ENCODE measurements around the gene HTATIP2. TPM values are rescaled to one million over a fixed set of nuclear protein-coding genes. Genes with fewer than 3 reads are reported as not detected.

HTATIP2 gene
- total and polyA plus RNA-seq, 2 experiments from 2014 or later: 45.0 to 57.5 TPM

GRCh38 chr11:20407344-20407743 lies 43.8 kb downstream of the HTATIP2 start:
- ATAC-seq: no peak

More at GRCh38 chr11:20407344-20407743, 43.8 kb downstream of the HTATIP2 start:
- Histone ChIP-seq H3K4me1 (ENCODE audit: insufficient read depth) (no peaks in the 10 kb centered on the region), H3F3A (replicated peaks; ENCODE audit: low read depth) (no peaks in the 10 kb centered on the region), H3K27me3 (ENCODE audit: insufficient read depth) (no peaks in the 10 kb centered on the region), H3K79me2 (replicated peaks; ENCODE audit: insufficient read depth) (no peaks in the 10 kb centered on the region), H4K20me1 (replicated peaks; ENCODE audit: insufficient read depth) (no peaks in the 10 kb centered on the region), H2AFZ (no peak overlapping the region), H3K4me2 (no peak overlapping the region), H3K9me2 (ENCODE audit: insufficient read depth) (no peaks in the 10 kb centered on the region), H3K4me3 (no peak overlapping the region), H3K36me3 (ENCODE audit: insufficient read depth) (peaks cover 8% of the 10 kb centered on the region; the same call in 1 of the 2 replicates), H3K27ac (ENCODE audit: low read depth) (no peak overlapping the region)
- H3K4me3 Mint-ChIP-seq: no peak overlapping the region
- H3K9me3 Mint-ChIP-seq: no peaks in the 10 kb centered on the region
- no peak for DNase-seq (ENCODE audit: low spot score)
- no peak for TF ChIP-seq JUNB (IDR thresholded peaks at IDR 0.05; ENCODE audit: unreplicated experiment)
- TF ChIP-seq, protein P1, sequence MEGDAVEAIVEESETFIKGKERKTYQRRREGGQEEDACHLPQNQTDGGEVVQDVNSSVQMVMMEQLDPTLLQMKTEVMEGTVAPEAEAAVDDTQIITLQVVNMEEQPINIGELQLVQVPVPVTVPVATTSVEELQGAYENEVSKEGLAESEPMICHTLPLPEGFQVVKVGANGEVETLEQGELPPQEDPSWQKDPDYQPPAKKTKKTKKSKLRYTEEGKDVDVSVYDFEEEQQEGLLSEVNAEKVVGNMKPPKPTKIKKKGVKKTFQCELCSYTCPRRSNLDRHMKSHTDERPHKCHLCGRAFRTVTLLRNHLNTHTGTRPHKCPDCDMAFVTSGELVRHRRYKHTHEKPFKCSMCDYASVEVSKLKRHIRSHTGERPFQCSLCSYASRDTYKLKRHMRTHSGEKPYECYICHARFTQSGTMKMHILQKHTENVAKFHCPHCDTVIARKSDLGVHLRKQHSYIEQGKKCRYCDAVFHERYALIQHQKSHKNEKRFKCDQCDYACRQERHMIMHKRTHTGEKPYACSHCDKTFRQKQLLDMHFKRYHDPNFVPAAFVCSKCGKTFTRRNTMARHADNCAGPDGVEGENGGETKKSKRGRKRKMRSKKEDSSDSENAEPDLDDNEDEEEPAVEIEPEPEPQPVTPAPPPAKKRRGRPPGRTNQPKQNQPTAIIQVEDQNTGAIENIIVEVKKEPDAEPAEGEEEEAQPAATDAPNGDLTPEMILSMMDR (conservative IDR thresholded peaks at IDR 0.05; ENCODE audit: low read depth in 2 of 2): no peak
- no peak for TF ChIP-seq NANOG (IDR thresholded peaks at IDR 0.05; ENCODE audit: borderline replicate concordance)
- TF ChIP-seq ZNF114 (CRISPR knock-in tag; IDR thresholded peaks at IDR 0.05): no peak
- TF ChIP-seq ZNF331 (CRISPR knock-in tag; IDR thresholded peaks at IDR 0.05; ENCODE audit: low read depth): no peak
- TF ChIP-seq POLR2AphosphoS5 (IDR thresholded peaks at IDR 0.05; ENCODE audit: low read depth): no peak
- TF ChIP-seq ZNF462 (CRISPR knock-in tag; IDR thresholded peaks at IDR 0.05): no peak
- no peak for TF ChIP-seq EZH2 (IDR thresholded peaks at IDR 0.05; ENCODE audit: low read depth, unreplicated experiment)
- TF ChIP-seq STAT1 (IDR thresholded peaks at IDR 0.05; ENCODE audit: unreplicated experiment): no peak
- TF ChIP-seq, protein P2, sequence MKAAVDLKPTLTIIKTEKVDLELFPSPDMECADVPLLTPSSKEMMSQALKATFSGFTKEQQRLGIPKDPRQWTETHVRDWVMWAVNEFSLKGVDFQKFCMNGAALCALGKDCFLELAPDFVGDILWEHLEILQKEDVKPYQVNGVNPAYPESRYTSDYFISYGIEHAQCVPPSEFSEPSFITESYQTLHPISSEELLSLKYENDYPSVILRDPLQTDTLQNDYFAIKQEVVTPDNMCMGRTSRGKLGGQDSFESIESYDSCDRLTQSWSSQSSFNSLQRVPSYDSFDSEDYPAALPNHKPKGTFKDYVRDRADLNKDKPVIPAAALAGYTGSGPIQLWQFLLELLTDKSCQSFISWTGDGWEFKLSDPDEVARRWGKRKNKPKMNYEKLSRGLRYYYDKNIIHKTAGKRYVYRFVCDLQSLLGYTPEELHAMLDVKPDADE (IDR thresholded peaks at IDR 0.05): no peak
- TF ChIP-seq REST (IDR thresholded peaks at IDR 0.05; ENCODE audit: unreplicated experiment): no peak
- no peak for TF ChIP-seq CREB1 (CRISPR knock-in tag; IDR thresholded peaks at IDR 0.05; ENCODE audit: low read depth)
- TF ChIP-seq EZH2phosphoT487 (IDR thresholded peaks at IDR 0.05; ENCODE audit: unreplicated experiment): no peak
- H3K4me1 Mint-ChIP-seq: no peaks in the 10 kb centered on the region
- H3K27me3 Mint-ChIP-seq (ENCODE audit: insufficient read depth, low read depth, poor library complexity): no peaks in the 10 kb centered on the region
- no peak overlapping the region for H3K27ac Mint-ChIP-seq
- peaks cover 13% of the 10 kb centered on the region; the same call in 2 of the 3 replicates for H3K36me3 Mint-ChIP-seq (ENCODE audit: low read depth)
